DND-41 (cell line): ENCODE data around the gene CLCNKB.

ENCODE experiments used
- EZH2 ChIP-seq: IDR thresholded peaks from 3 replicates; pipeline ENCODE4 v1.6.1; 2012; ENCODE audit warnings: borderline replicate concordance, low read depth, mild to moderate bottlenecking, moderate library complexity, low read length, inconsistent platforms; ENCODE audit not compliant: severe bottlenecking
- TF ChIP-seq, protein P1 (sequence below): IDR thresholded peaks from 2 replicates; pipeline ENCODE4 v1.5.1; 2012; ENCODE audit warnings: borderline replicate concordance, low read length, moderate library complexity, mild to moderate bottlenecking; ENCODE audit not compliant: poor library complexity, severe bottlenecking; ENCODE audit errors: extremely low read depth

DNA sequence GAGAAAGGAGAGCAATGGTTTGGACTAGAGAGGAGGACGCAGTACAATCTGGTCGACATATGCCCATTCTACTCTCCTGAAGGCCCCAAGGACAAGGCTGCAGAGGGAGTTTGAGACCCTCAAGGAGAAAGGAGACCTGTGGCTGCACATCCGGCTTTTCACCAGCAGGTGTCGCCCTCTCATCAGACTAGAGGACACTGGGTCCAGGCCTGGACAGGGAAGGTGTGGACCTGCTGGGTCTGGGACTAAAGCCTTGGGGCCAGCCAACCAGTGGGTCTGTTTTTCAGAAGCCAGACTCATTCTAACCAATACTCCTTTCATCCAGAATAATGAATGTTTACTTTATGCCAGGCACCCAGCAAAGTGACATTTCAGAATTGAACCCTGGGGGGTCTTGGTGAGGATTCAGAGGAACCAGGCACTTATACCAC is 34.5 kb upstream of the CLCNKB start:
- TF ChIP-seq, protein P1, sequence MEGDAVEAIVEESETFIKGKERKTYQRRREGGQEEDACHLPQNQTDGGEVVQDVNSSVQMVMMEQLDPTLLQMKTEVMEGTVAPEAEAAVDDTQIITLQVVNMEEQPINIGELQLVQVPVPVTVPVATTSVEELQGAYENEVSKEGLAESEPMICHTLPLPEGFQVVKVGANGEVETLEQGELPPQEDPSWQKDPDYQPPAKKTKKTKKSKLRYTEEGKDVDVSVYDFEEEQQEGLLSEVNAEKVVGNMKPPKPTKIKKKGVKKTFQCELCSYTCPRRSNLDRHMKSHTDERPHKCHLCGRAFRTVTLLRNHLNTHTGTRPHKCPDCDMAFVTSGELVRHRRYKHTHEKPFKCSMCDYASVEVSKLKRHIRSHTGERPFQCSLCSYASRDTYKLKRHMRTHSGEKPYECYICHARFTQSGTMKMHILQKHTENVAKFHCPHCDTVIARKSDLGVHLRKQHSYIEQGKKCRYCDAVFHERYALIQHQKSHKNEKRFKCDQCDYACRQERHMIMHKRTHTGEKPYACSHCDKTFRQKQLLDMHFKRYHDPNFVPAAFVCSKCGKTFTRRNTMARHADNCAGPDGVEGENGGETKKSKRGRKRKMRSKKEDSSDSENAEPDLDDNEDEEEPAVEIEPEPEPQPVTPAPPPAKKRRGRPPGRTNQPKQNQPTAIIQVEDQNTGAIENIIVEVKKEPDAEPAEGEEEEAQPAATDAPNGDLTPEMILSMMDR = peak; percentile 99
- no peak for TF ChIP-seq EZH2
